Measurements from ENCODE around the gene CAAP1. TPM values are rescaled to one million over a fixed set of nuclear protein-coding genes. Genes with fewer than 3 reads are reported as not detected.
"Not testable (repeated sequence)": the region's sequence is repeated elsewhere in the genome, so short reads cannot be mapped to it uniquely, and the experiment has no call there.

The CAAP1 gene
- total RNA-seq, 1 donor from 2014 or later: 20.2 TPM

- Mint-ChIP-seq H3K36me3 (peaks cover 27% of the 10 kb centered on the region), H3K4me1 (ENCODE audit: unreplicated experiment) (no peaks in the 10 kb centered on the region), H3K27me3 (no peaks in the 10 kb centered on the region), H3K9me3 (no peaks in the 10 kb centered on the region), H3K4me3 (no peak overlapping the region), H3K27ac (no peak overlapping the region)
- TF ChIP-seq, protein P1, sequence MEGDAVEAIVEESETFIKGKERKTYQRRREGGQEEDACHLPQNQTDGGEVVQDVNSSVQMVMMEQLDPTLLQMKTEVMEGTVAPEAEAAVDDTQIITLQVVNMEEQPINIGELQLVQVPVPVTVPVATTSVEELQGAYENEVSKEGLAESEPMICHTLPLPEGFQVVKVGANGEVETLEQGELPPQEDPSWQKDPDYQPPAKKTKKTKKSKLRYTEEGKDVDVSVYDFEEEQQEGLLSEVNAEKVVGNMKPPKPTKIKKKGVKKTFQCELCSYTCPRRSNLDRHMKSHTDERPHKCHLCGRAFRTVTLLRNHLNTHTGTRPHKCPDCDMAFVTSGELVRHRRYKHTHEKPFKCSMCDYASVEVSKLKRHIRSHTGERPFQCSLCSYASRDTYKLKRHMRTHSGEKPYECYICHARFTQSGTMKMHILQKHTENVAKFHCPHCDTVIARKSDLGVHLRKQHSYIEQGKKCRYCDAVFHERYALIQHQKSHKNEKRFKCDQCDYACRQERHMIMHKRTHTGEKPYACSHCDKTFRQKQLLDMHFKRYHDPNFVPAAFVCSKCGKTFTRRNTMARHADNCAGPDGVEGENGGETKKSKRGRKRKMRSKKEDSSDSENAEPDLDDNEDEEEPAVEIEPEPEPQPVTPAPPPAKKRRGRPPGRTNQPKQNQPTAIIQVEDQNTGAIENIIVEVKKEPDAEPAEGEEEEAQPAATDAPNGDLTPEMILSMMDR (conservative IDR thresholded peaks at IDR 0.05): no peak
- no peak for DNase-seq (ENCODE audit: extremely low spot score, unreplicated experiment)
Measured at GRCh38 chr9:26850995-26851394, 41.6 kb downstream of the CAAP1 start.

DNA sequence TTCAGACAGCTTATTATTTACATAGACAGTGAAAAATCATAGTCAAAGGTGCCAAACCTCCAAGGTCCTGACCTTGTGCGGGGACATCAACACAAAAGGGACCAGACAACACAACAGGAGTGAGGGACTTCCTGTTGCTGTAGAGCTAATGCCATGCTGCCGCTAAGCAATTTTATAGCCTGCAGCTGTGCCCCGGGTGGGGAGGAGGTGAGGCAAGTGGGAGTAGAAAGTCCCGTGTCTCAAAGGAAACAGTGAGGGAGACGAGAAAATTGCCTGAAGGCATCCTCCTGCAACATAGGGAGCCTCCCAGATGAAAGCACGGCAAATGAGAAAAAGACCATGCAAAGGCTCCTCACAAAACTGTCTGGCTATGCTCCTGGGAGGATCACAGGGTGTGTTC lies 58.8 kb downstream of the CAAP1 start:
- Mint-ChIP-seq H3K9me3 (no peaks in the 10 kb centered on the region), H3K27me3 (no peaks in the 10 kb centered on the region), H3K27ac (no peak overlapping the region), H3K36me3 (peaks cover 4% of the 10 kb centered on the region), H3K4me1 (ENCODE audit: unreplicated experiment) (no peaks in the 10 kb centered on the region), H3K4me3 (no peak overlapping the region)
- DNase-seq (ENCODE audit: extremely low spot score, unreplicated experiment): no peak
- TF ChIP-seq, protein P1 (conservative IDR thresholded peaks at IDR 0.05): no peak

GRCh38 chr9:26828391-26828955 lies 64.1 kb downstream of the CAAP1 start:
- H3K4me1 Mint-ChIP-seq (ENCODE audit: unreplicated experiment); DNase-seq (ENCODE audit: extremely low spot score, unreplicated experiment); H3K36me3 Mint-ChIP-seq; H3K27ac Mint-ChIP-seq; H3K4me3 Mint-ChIP-seq; H3K9me3 Mint-ChIP-seq; H3K27me3 Mint-ChIP-seq: not testable (repeated sequence)

GRCh38 chr9:26814799-26815198 lies 77.8 kb downstream of the CAAP1 start:
- Mint-ChIP-seq H3K27me3 (no peaks in the 10 kb centered on the region), H3K4me3 (no peak overlapping the region), H3K27ac (no peak overlapping the region), H3K4me1 (ENCODE audit: unreplicated experiment) (no peaks in the 10 kb centered on the region), H3K9me3 (no peaks in the 10 kb centered on the region), H3K36me3 (no peaks in the 10 kb centered on the region)
- no peak for DNase-seq (ENCODE audit: extremely low spot score, unreplicated experiment)
- TF ChIP-seq, protein P1 (conservative IDR thresholded peaks at IDR 0.05): no peak

DNA sequence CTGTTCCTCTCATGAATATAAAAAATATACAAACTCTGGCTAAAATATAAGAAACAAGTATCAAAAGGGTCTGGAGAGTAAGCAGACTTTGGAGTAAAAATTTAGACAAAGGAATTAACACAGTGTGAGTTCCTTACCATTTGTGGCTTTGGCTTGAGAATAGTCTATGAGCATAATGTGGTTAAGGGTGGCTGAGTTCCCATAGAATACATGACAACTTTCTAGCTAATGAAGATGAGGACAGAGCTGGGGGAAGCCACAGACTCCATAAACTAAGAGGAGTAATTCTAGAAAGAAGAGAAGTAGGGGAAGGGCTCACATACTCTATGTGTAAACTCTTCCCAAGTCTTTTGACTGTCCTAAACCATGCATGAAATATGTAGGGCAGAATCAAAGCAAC lies 79.4 kb downstream of the CAAP1 start:
- TF ChIP-seq, protein P1 (conservative IDR thresholded peaks at IDR 0.05): no peak
- H3K4me3 Mint-ChIP-seq: no peak overlapping the region
- H3K4me1 Mint-ChIP-seq (ENCODE audit: unreplicated experiment): no peaks in the 10 kb centered on the region
- H3K27me3 Mint-ChIP-seq: no peaks in the 10 kb centered on the region
- no peak for DNase-seq (ENCODE audit: extremely low spot score, unreplicated experiment)
- no peaks in the 10 kb centered on the region for H3K36me3 Mint-ChIP-seq
- H3K27ac Mint-ChIP-seq: no peak overlapping the region
- H3K9me3 Mint-ChIP-seq: no peaks in the 10 kb centered on the region

- H3K27me3 Mint-ChIP-seq: no peaks in the 10 kb centered on the region
- no peaks in the 10 kb centered on the region for H3K9me3 Mint-ChIP-seq
- no peak for DNase-seq (ENCODE audit: extremely low spot score, unreplicated experiment)
- H3K4me3 Mint-ChIP-seq: no peak overlapping the region
- H3K27ac Mint-ChIP-seq: no peak overlapping the region
- no peaks in the 10 kb centered on the region for H3K4me1 Mint-ChIP-seq (ENCODE audit: unreplicated experiment)
- no peaks in the 10 kb centered on the region for H3K36me3 Mint-ChIP-seq
- TF ChIP-seq, protein P1 (conservative IDR thresholded peaks at IDR 0.05): no peak
Measured at GRCh38 chr9:26812217-26812616, 80.4 kb downstream of the CAAP1 start.
